HEK293 (cell line): Measurements from ENCODE around the gene KICS2.
A peak's percentile ranks its signal among the peaks of the same experiment; 100 is the strongest.

ENCODE experiments used
- CTCF ChIA-PET: fragments of 350-600 bp; formaldehyde crosslinking; extraction: SDS; loops from one replicate; lab custom pipeline; 2021; ENCODE audit warnings: antibody characterized with exemption; lab: Yijun Ruan, JAX
- POLR2A ChIA-PET: fragments of 300-600 bp; formaldehyde crosslinking; extraction: SDS; loops from one replicate; lab custom pipeline; 2020; ENCODE audit warnings: antibody characterized with exemption, inconsistent platforms; lab: Yijun Ruan, JAX
- H3K27ac ChIP-seq: fragments of 200-500 bp; sonication (Bioruptor generic); 2 replicates; pipeline ENCODE4 v1.5.1; 2014; ENCODE audit warnings: low read depth, low read length, control low read depth, inconsistent platforms; ENCODE audit errors: extremely low read depth
- H3K36me3 ChIP-seq, 2 experiments: fragments of 200-500 bp in 1 of 2; sonication (Bioruptor generic) in 1 of 2; 1 replicate in 1 of 2; 2 replicates in 1 of 2; pipeline ENCODE4 v1.5.1; 2014 to 2017; ENCODE audit warnings: inconsistent platforms in 2 of 2, low read length in 2 of 2; ENCODE audit not compliant: control insufficient read depth in 2 of 2, insufficient read depth in 1 of 2
- H3K4me1 ChIP-seq: fragments of 200-500 bp; sonication (Bioruptor generic); 2 replicates; pipeline ENCODE4 v1.5.1; 2014; ENCODE audit warnings: mild to moderate bottlenecking, low read length, inconsistent platforms; ENCODE audit not compliant: control insufficient read depth, insufficient read depth
- H3K4me3 ChIP-seq: 2 replicates; pipeline ENCODE4 v1.5.1; 2011; ENCODE audit warnings: low read depth, mild to moderate bottlenecking, control low read depth, low read length, moderate library complexity
- H3K9me3 ChIP-seq: fragments of 200-500 bp; sonication (Bioruptor generic); 2 replicates; pipeline ENCODE4 v1.5.1; 2014; ENCODE audit warnings: low read depth, low read length, inconsistent platforms; ENCODE audit not compliant: control insufficient read depth, insufficient read depth
- HOXC10 ChIP-seq: sonication (generic); formaldehyde crosslinking; IDR thresholded peaks from 2 replicates; pipeline ENCODE4 v1.8.1; 2023; ENCODE audit warnings: mild to moderate bottlenecking, missing genetic modification reagents
- IKZF3 ChIP-seq: fragments of 450-650 bp; IDR thresholded peaks from 2 replicates; pipeline ENCODE4 v1.5.0; 2018; ENCODE audit warnings: missing biosample characterization, mild to moderate bottlenecking, missing genetic modification characterization, moderate library complexity
- PBX3 ChIP-seq: sonication (generic); formaldehyde crosslinking; IDR thresholded peaks from 2 replicates; pipeline ENCODE4 v1.8.1; 2022; ENCODE audit warnings: mild to moderate bottlenecking, moderate library complexity, missing genetic modification reagents
- TSHZ1 ChIP-seq: fragments of 450-650 bp; formaldehyde crosslinking; IDR thresholded peaks from 2 replicates; pipeline ENCODE4 v1.5.1; 2016; ENCODE audit warnings: missing biosample characterization, missing genetic modification characterization, borderline replicate concordance
- WT1 ChIP-seq: fragments of 450-650 bp; formaldehyde crosslinking; IDR thresholded peaks from 2 replicates; pipeline ENCODE4 v1.5.1; 2016; ENCODE audit warnings: missing biosample characterization, missing genetic modification characterization
- ZNF121 ChIP-seq: fragments of 450-650 bp; formaldehyde crosslinking; IDR thresholded peaks from 2 replicates; pipeline ENCODE4 v1.5.1; 2016; ENCODE audit warnings: missing biosample characterization, missing genetic modification characterization
- ZNF266 ChIP-seq: fragments of 450-650 bp; formaldehyde crosslinking; IDR thresholded peaks from 2 replicates; pipeline ENCODE4 v1.5.1; 2016; ENCODE audit warnings: missing biosample characterization, missing genetic modification characterization, low read depth
- ZNF398 ChIP-seq: fragments of 450-650 bp; formaldehyde crosslinking; IDR thresholded peaks from 2 replicates; pipeline ENCODE4 v1.5.1; 2017; ENCODE audit warnings: missing biosample characterization, missing genetic modification characterization
- ZNF548 ChIP-seq: fragments of 450-650 bp; formaldehyde crosslinking; IDR thresholded peaks from 2 replicates; pipeline ENCODE4 v1.5.1; 2016; ENCODE audit warnings: missing biosample characterization, missing genetic modification characterization
- ZNF585B ChIP-seq: fragments of 450-650 bp; formaldehyde crosslinking; IDR thresholded peaks from 2 replicates; pipeline ENCODE4 v1.5.1; 2016; ENCODE audit warnings: missing biosample characterization, missing genetic modification characterization
- ZNF654 ChIP-seq: fragments of 450-650 bp; formaldehyde crosslinking; IDR thresholded peaks from 2 replicates; pipeline ENCODE4 v1.5.1; 2016; ENCODE audit warnings: low read depth, missing biosample characterization, missing genetic modification characterization
- ZNF707 ChIP-seq: fragments of 450-650 bp; formaldehyde crosslinking; IDR thresholded peaks from 2 replicates; pipeline ENCODE4 v1.5.1; 2016; ENCODE audit warnings: missing biosample characterization, missing genetic modification characterization
- ZNF830 ChIP-seq: fragments of 450-650 bp; IDR thresholded peaks from 2 replicates; pipeline ENCODE4 v1.5.0; 2018; ENCODE audit warnings: missing biosample characterization, missing genetic modification characterization, low read depth, mild to moderate bottlenecking, moderate library complexity
- ZSCAN30 ChIP-seq: fragments of 450-650 bp; IDR thresholded peaks from 2 replicates; pipeline ENCODE4 v1.5.1; 2018; ENCODE audit warnings: missing biosample characterization, mild to moderate bottlenecking, missing genetic modification characterization, moderate library complexity
- ZSCAN5A ChIP-seq: fragments of 450-650 bp; formaldehyde crosslinking; IDR thresholded peaks from 2 replicates; pipeline ENCODE4 v1.5.1; 2016; ENCODE audit warnings: missing biosample characterization, missing genetic modification characterization
- ZXDB ChIP-seq: fragments of 450-650 bp; formaldehyde crosslinking; IDR thresholded peaks from 2 replicates; pipeline ENCODE4 v1.5.1; 2016; ENCODE audit warnings: missing biosample characterization, missing genetic modification characterization
- TF ChIP-seq, protein P1 (sequence below): fragments of 450-650 bp; formaldehyde crosslinking; IDR thresholded peaks from 2 replicates; pipeline ENCODE4 v1.5.1; 2016; ENCODE audit warnings: missing biosample characterization, missing genetic modification characterization, low read depth

The KICS2 gene

DNA sequence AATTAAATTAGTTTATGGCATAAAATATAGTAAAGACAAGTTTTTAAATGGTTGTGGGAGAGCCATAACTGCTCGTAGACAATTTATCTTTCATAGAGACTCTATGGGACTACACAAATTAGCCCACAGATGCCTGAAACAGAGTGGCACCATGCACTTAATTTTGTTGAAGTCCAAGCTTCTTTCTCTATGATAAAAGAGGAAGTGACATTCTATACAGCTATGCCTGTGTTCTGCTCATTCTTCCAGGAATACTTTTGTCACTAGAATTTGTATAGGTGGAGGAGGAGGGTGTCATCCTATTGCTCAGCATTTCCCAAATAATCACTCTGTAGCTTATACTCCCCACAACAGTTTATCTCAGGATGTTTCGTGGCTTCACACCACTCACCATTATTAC is 43.7 kb upstream of the KICS2 start:
- ChIA-PET POLR2A (no interaction called here), CTCF (interaction anchor here (0.6 to 1.1 kb wide), 3 partner anchors 8 to 503 kb away, joined by 3 read pairs; no protein-coding TSS in a partner anchor)
- no peaks in the 10 kb centered on the region for H3K36me3 ChIP-seq
- no peak overlapping the region for H3K27ac ChIP-seq
- H3K4me3 ChIP-seq, result no peak overlapping the region
- TF ChIP-seq TSHZ1 (tag by site-specific recombination) (no peak), ZNF707 (tag by site-specific recombination) (no peak), ZNF266 (no peak), ZNF830 (tag by site-specific recombination) (no peak), ZNF398 (tag by site-specific recombination) (no peak)
- no peaks in the 10 kb centered on the region for H3K4me1 ChIP-seq
- no peaks in the 10 kb centered on the region for H3K9me3 ChIP-seq

- ChIA-PET CTCF (interaction anchor here (1.1 kb wide), 1 partner anchor 418 kb away, joined by 5 read pairs; the partner anchor contains the start of gene SRGAP1), POLR2A (interaction anchor here (1.5 kb wide), 1 partner anchor 142 kb away, joined by 3 read pairs; the partner anchor contains the start of gene XPOT)
- H3K36me3 ChIP-seq, result no peaks in the 10 kb centered on the region
- no peaks in the 10 kb centered on the region for H3K9me3 ChIP-seq
- no peak overlapping the region for H3K27ac ChIP-seq
- H3K4me1 ChIP-seq, result no peaks in the 10 kb centered on the region
- peak; percentile 71 for TF ChIP-seq ZNF121 (tag by site-specific recombination)
- TF ChIP-seq ZXDB, result no peak
- TF ChIP-seq ZNF830 (tag by site-specific recombination), result no peak
- no peak overlapping the region for H3K4me3 ChIP-seq
These were observed 39.7 kb upstream of the KICS2 start for GRCh38 chr12:64261813-64262212.

- Histone ChIP-seq H3K36me3 (no peaks in the 10 kb centered on the region), H3K4me3 (no peak overlapping the region), H3K4me1 (no peaks in the 10 kb centered on the region), H3K9me3 (no peaks in the 10 kb centered on the region), H3K27ac (no peak overlapping the region)
- no peak for TF ChIP-seq ZNF585B (tag by site-specific recombination)
- TF ChIP-seq, protein P1, sequence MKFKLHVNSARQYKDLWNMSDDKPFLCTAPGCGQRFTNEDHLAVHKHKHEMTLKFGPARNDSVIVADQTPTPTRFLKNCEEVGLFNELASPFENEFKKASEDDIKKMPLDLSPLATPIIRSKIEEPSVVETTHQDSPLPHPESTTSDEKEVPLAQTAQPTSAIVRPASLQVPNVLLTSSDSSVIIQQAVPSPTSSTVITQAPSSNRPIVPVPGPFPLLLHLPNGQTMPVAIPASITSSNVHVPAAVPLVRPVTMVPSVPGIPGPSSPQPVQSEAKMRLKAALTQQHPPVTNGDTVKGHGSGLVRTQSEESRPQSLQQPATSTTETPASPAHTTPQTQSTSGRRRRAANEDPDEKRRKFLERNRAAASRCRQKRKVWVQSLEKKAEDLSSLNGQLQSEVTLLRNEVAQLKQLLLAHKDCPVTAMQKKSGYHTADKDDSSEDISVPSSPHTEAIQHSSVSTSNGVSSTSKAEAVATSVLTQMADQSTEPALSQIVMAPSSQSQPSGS, result peak; percentile 71
- CTCF ChIA-PET, result interaction anchor here (0.6 to 5.9 kb wide), 2 partner anchors 76 to 414 kb away, joined by 4 to 23 read pairs; partner anchors contain the start of gene SRGAP1
- POLR2A ChIA-PET, result no interaction called here
These were observed 36.5 kb upstream of the KICS2 start for GRCh38 chr12:64258576-64258975.

GRCh38 chr12:64256166-64256800 is 34.2 kb upstream of the KICS2 start:
- CTCF ChIA-PET, result interaction anchor here (0.6 to 5.9 kb wide), 26 partner anchors 10 to 1337 kb away, joined by 3 to 32 read pairs (median 4); partner anchors contain the start of gene SRGAP1
- POLR2A ChIA-PET, result no interaction called here
- Histone ChIP-seq H3K36me3 (no peaks in the 10 kb centered on the region), H3K27ac (no peak overlapping the region), H3K9me3 (no peaks in the 10 kb centered on the region), H3K4me1 (no peaks in the 10 kb centered on the region), H3K4me3 (no peak overlapping the region)
- TF ChIP-seq ZNF654 (tag by site-specific recombination) (peak; percentile 86), IKZF3 (tag by site-specific recombination) (no peak), ZNF548 (tag by site-specific recombination) (no peak), ZSCAN30 (tag by site-specific recombination) (peak; percentile 69; the same call in 1 of the 2 replicates), HOXC10 (CRISPR knock-in tag) (no peak), WT1 (tag by site-specific recombination) (no peak), ZSCAN5A (no peak), PBX3 (CRISPR knock-in tag) (no peak)
